ENCODE results near the gene CPNE1.

DNA sequence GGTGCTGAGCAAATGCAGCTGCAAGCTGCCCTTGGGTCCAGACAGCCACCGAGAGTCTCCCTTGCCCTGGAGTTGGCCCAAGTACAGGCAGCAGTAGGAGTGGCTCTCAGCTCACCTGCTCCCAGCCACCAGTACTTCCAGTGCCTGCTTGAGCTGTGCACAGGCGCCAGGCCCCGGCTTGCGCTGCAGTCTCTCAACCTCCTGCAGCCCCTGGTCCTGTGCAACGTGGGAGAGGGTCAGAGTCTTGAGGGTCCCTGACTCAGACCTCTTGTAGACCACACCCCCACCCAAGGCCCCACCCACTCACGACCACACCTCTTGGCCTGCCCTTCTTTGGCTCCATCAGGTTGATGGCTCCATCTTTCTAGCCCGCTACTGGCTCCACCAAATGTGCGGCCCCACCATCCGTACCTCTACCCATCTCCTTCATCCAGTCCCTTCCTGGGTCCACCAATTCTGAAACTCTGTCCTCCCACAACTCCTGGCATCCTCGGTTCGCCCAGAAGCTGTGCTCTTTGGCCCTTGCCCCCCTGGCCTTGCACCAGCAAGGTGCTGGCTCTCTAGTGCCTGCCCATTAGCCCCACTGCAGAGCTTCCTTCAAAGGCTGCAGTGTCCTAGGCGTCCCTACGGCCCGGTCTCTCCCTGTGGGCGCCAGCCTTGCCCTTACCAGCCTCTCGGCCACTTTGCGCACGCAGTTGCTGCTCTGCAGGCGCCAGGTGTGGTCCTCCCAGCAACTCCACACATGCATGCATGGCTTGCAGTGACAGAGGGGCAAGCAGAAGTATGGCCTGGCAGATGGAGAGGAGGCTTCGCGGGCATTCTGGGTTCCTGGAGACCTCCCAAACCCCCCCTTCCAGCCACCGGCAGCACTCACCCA, 65.6 kb downstream of the CPNE1 start:
- TF ChIP-seq, protein P1, sequence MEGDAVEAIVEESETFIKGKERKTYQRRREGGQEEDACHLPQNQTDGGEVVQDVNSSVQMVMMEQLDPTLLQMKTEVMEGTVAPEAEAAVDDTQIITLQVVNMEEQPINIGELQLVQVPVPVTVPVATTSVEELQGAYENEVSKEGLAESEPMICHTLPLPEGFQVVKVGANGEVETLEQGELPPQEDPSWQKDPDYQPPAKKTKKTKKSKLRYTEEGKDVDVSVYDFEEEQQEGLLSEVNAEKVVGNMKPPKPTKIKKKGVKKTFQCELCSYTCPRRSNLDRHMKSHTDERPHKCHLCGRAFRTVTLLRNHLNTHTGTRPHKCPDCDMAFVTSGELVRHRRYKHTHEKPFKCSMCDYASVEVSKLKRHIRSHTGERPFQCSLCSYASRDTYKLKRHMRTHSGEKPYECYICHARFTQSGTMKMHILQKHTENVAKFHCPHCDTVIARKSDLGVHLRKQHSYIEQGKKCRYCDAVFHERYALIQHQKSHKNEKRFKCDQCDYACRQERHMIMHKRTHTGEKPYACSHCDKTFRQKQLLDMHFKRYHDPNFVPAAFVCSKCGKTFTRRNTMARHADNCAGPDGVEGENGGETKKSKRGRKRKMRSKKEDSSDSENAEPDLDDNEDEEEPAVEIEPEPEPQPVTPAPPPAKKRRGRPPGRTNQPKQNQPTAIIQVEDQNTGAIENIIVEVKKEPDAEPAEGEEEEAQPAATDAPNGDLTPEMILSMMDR (IDR thresholded peaks at IDR 0.05; ENCODE audit: low read depth, low read length), result no peak
- no peak for TF ChIP-seq EZH2phosphoT487 (IDR thresholded peaks at IDR 0.05; ENCODE audit: low read depth)
